H1 (cell line): Measurements from ENCODE around the gene TFF3.

Source experiments
- ATF3 ChIP-seq: IDR thresholded peaks from 2 replicates; pipeline ENCODE4 v1.6.1; 2011; ENCODE audit warnings: low read depth, mild to moderate bottlenecking, low read length; ENCODE audit not compliant: insufficient read depth
- CHD2 ChIP-seq: IDR thresholded peaks from 2 replicates; pipeline ENCODE4 v1.6.1; 2012; ENCODE audit warnings: low read length, improper control_type of control experiment
- CTCF ChIP-seq, 3 experiments: IDR thresholded peaks; 1 replicate in 2 of 3; 2 replicates in 1 of 3; pipeline versions ENCODE4 v1.5.1 to v1.6.1; 2011; ENCODE audit warnings: low read length in 3 of 3, mild to moderate bottlenecking in 3 of 3, inconsistent platforms in 2 of 3, low read depth in 1 of 3, moderate library complexity in 1 of 3; ENCODE audit not compliant: insufficient read depth in 1 of 3; ENCODE audit errors: control extremely low read depth in 1 of 3
- EZH2 ChIP-seq: fragments of 200-600 bp; sonication (generic); IDR thresholded peaks from 2 replicates; pipeline ENCODE4 v1.7.1; 2012; ENCODE audit warnings: low read depth, mild to moderate bottlenecking, moderate library complexity, low read length, inconsistent platforms; ENCODE audit not compliant: severe bottlenecking
- KDM5A ChIP-seq: fragments of 200-600 bp; IDR thresholded peaks from 2 replicates; pipeline ENCODE4 v1.7.1; 2012; ENCODE audit warnings: mild to moderate bottlenecking, low read length, inconsistent platforms, mixed read lengths
- RAD21 ChIP-seq, 2 experiments: IDR thresholded peaks in 1 of 2; conservative IDR thresholded peaks in 1 of 2; 2 replicates each; pipeline ENCODE4 v1.6.1; 2011; ENCODE audit warnings: low read depth in 2 of 2, low read length in 2 of 2, improper control_type of control experiment in 1 of 2, inconsistent platforms in 1 of 2, mild to moderate bottlenecking in 1 of 2, moderate library complexity in 1 of 2
- RFX5 ChIP-seq: IDR thresholded peaks from 2 replicates; pipeline ENCODE4 v1.6.1; 2011; ENCODE audit warnings: low read depth, low read length, improper control_type of control experiment, borderline replicate concordance
- SP1 ChIP-seq: IDR thresholded peaks from 2 replicates; pipeline ENCODE4 v1.6.1; 2011; ENCODE audit warnings: low read depth, low read length

- TF ChIP-seq RAD21 (IDR thresholded peaks at IDR 0.05 in 1 of 2, conservative IDR thresholded peaks at IDR 0.05 in 1 of 2; ENCODE audit: low read depth in 2 of 2, low read length in 2 of 2) (no peak), CTCF (IDR thresholded peaks at IDR 0.05; ENCODE audit: control extremely low read depth in 1 of 3, insufficient read depth in 1 of 3, low read depth in 1 of 3, low read length in 3 of 3) (no peak), KDM5A (no peak), ATF3 (no peak), SP1 (no peak), EZH2 (no peak), RFX5 (no peak), CHD2 (no peak)
Observed at GRCh38 chr21:42297377-42297776, 17.8 kb downstream of the TFF3 start.
